GM18499 (cell line): ENCODE data around the gene WEE2.
A peak's percentile ranks its signal among the peaks of the same experiment; 100 is the strongest.

Experiments used
- ATAC-seq: cut with Tn5 transposase; IDR thresholded peaks from one replicate; pipeline ENCODE4 v1.9.1; 2021; ENCODE audit warnings: moderate number of reproducible peaks; ENCODE audit not compliant: insufficient read depth, unreplicated experiment

Gene WEE2

DNA sequence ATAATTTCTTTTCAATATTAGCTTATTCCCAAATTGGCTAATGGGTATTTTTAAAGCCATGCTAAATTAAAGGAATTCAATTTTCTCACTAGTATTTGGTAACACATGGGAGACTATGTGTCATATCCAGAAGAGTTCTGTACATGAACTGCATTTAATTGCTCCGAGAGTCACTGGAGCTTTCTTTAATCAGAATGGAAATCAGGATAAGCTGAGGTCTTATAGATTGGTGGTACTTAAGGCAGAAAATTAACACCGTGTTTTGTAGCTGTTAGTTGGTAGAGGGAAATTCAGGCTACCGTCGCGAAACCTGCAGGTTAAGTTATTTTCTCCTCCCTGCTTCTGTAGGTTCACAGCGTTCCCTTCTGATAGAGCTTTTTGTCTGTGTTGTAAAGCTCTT lies at the start of gene WEE2:
TSS of gene WEE2 (plus strand) at position 3 of the 400 bp plus-strand sequence. CDS start 406 bp downstream, outside the sequence.
- ATAC-seq: no peak

DNA sequence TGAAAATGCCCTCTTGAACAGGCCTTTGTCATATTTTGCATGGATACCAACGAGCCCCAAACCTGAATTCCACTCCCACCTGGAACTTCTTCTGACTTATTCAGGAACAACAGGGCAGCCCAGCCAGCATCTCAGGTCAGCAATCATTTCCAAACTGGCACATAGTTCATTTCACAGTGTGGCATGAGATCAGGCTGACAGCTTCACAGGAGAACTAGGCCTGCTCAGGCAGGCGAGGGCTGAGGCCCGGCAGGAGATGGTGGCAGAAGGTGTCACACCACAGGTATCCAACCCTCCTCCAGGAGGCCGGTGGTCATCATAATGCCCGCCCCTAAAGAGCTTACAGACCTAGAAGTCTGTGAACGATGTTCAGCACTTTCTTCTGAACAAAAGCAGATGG lies 48.7 kb upstream of the WEE2 start:
- no peak for ATAC-seq

DNA sequence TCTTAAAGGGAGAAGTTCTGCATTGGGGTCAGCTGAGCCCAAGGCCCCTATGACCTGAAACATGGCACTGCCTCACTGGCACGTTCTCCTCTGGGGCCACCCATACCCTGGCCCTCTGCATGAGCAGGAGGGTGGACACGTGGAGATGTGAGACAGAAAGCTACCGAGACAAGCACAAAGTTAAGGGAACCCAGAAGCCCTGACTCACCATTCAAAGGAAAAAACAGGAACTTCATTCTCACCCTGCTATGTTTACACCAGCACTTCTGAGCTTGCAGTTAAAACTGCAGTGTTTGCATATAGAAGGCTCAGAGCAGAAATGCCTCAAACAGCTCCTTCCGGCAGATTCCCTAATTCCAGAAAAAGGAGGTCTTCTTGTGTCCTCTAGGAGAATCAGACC lies 47.9 kb upstream of the WEE2 start:
- no peak for ATAC-seq

DNA sequence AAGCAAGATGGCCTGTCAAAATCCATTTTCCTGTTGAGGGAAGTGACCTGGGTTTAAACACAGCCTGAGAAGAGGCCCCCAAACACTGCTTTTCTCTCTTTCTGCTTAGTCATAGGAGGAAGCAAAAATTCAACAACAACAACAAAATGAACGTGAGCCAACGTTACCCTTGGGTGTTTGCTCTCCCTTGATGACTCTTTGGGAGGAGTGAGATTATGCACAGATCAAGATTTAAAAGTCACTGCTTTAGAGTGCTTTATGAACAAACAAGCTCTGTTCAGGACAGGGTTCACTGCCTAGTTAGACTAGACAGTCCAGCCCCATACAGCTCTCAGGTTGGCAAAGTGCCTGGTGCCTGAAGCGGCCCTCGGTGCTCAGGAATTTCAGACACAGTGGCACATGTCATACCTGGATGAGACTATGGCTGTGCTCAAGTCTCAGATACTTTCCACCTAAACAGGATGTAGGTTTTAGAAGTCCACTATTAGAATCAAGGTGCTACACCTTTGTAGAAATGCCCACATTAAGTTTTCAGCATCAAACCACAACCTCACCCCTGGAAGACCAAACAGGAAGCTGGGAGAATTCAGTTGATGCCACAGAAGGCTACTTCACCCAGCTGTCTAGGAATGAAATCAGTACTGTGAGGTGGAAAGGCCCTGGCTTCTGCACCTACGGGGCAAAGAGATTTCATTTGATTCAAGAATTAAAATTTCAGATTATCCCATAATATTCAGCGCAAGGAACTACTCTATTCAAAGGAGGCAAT lies 44.9 kb upstream of the WEE2 start:
- no peak for ATAC-seq

DNA sequence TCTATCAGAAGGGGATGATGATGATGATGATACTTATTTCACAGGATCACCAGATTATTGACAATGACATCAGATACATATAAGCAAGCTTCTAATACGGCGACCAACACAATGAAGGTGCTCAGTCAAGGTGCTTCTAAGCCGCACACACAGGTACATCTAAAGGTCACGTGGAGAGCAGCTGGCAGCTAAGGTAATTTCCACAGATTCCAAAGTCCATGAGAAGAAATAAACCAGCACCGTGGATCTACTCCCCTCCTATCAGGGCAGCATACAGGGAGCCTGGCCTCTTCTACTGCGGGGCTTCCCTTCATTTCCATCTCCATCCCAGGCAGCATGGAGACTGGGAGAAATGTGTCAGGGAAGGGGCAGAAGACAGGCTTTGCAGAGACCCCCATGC lies 43.7 kb upstream of the WEE2 start:
- ATAC-seq: no peak

DNA sequence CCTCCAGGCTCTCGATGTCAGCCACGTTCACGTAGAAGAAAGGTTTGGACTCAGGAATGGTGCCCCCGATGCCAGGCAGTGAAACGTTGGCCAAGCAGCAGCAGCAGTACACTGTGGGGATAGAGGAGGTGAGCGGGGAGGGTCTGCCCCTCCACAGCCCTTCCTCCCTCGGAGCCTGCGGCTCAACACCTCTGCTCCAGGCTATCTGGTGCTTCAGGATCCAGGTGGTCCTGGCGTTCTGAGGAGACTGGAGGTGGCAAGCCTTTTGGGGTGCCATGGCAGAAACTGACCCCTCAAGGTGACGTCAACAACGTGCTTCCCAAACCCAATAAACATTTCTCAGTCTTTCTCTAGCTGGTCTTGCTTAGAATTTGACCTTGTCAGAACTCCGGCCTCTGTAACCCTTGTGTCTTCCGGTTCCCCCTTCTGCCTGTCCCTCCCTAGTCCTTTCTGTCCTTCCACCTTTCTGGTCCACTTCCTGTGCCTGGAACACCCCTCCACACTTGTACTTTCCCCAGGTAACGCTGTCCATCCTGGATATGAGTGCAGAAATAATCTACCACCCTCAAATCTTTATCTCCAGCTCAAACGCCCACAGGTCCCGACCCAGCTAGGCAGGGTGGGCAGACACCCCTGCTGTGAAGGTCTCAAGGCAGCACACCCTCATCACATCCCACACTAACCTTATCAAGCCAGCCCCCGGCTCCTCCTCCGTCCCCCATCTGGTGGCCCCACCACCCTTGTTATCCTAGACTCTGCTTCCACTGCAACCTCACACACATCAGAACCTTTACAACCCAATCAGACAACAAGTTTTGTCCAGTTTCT lies 42.7 kb upstream of the WEE2 start:
- no peak for ATAC-seq

DNA sequence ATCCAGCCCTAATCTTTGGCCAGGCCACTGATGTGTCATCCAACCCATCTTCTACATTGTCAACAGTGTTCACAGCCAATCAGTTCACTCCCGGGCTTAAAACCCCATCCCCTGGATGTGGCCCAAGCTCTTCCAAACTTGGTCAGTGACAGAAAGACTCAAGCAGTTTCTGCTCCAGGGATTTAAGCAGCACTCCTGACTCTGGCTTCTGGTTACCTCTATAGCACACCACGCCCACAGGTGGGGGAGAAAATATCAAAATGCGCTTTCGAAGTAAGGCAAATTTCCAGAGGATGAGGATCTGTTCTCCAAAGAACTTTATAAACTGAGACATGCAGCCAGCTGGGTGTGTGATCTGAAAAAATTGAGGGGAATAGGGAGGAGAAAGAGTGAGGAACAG lies 42.1 kb upstream of the WEE2 start:
- ATAC-seq: no peak

DNA sequence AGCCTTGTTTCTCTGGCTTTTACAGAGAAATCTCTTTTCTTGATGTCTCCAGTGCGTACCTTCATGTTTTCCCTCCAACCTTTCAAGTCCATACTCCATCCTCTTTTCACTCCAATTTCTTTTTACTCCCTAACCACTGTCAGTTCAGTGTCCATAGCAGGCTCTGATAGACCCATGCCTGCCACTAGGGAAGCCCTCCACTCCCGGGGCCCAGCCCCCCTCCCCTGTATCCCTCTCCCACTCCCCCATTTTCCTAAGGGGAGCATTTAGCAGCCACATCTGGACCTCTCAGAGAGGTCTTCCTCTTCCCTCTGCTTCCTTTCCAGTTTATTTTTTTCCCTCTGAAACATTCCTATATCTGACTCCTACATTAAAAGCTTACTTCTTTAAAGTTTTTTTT lies 39.3 kb upstream of the WEE2 start:
- ATAC-seq: no peak

DNA sequence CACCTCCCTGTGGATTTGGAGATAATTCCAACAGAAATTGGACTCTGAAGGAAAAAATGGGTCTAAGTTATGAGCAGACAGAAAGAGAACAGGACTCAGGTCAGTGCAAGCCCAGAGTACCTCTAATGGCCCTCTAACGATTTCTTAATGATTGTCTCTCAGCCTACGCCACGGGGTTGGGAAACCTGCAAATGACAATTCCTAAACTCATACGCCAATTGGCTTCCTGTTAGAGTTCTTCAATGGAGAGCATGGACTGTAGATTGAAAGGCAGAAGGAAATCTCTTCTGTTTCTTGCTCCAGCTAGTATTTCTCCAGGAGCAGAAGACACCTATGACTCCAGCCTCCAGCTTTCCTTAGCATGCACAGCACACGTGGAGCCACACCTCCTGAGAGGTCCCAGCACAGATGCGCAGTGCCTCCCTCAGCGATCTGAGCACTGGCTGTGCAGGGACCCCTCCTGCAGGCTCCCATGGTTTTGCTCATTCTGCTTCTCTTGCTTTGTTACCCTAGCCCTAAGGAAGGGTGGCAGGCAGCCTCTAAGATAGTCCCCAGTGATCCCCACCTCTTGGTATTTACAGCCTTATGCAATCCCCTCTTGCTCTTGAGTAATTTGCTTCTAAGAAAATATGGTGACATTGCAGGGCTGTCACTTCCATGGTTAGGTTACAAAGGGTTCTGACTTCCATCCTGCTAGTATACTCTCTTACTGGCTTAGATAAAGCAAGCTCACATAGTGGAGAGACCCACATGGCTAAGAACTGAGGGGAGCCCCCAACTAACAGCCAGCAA lies 36.3 kb upstream of the WEE2 start:
- no peak for ATAC-seq

DNA sequence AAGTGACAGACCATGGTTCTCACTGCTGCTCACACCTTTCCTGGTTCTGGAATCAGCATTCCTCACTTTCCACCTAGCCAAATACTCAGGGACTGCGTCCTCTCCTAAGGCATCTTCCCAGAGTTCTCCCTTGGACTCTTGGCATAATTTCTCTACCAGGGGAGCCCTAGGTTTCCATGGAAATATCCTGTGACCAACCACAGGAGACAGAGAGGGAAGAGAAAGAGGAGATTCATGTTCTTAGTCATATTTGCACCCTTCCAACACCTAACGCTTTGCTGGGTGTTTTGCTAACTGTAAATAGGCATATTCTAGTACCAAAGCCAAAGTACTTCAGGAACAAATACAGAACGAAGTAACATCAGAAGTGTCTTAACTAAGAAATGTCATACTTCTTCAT lies 34.8 kb upstream of the WEE2 start:
- no peak for ATAC-seq

DNA sequence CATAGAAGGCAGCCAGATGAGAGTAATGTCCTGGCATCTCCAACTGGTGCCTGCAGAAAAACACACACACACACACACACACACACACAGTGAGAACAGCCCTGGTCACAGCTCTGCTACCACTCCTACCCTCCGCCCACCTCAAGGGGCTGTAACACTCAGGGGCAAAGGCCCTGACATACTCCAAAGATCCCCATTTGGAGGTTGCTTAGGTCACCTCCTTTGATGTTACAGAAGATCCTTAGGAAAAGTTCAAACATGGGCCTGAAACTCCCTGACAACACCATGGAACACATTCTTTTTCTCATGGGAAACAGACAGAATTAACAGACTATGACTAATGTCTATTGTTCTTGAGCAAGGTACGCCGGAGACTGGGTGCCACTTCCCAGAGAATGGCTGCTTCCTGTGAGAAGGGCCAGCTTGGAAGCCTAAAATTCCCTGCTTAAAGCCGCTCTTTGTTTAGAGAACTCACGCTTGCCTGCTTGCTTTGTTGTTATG lies 33.9 kb upstream of the WEE2 start:
- ATAC-seq: no peak

DNA sequence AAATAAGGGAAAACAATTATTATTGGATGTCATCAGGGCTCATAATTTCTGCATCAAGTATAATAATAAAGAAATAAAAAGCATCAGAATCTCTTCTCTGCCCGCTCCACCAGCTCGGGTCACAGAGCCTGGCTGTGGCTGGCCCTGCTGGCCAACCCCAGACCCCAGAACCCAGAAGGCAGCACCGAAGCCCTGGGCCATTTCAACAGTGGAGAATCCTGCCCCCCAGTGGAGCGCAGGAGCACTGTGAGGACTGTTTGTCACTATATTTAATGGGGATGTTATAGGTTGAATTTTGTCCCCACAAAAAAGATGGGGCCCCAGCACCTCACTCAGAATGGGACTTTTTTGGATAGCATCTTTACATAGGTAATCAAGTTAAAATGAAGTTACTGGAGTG lies 33.5 kb upstream of the WEE2 start:
- ATAC-seq: no peak

DNA sequence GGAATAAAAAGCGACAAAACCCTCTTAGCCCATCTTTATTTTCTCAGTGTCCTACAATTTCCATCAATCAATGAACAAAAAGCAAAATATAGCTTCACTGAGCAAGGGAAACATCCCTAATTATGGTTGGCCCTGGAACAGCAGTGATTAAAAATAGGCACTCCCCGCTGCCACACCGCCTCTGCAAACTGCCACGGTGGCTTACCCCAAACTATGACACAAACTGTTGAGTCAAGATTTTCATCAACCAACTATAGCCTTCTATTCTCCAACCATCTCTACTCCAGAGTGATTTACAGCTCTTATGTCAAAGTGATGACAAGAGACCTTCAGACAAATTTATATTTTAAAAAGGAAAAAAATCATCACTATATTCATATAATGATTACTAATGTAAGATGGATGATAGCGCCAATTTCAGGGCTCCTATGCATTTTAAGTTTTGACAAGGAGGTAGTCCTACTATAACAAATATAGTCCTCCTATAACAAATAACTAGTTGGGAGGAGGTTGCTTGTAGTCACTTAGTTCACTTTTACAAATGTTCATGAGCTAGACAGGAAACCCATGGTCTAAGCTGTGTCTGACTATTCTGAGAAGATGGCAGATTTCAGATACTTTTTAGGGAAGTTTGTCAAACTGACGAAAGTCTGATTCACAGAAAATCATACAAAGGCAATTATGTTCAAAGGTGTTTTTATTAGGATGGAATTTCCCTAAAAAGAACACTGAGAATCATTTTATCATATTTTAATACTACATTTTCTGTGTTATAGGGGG lies 32.5 kb upstream of the WEE2 start:
- no peak for ATAC-seq

DNA sequence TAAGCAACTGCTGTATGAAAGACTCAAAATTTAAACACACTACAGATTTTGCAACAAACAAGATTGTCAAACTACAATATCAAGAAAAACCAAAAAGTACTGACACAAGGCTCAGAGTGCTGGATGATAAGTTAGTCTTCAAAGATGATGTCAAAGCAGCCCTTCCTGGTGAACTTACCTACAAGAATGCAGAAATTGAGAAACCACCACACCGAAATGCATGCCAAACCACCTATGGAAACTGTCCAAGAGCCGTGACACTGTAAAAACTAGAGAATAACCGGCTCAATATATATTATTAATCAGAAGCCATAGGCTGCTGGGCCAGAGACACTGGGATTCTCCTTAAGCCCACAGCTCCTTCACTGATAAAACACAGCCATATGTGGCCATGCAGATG lies 31.5 kb upstream of the WEE2 start:
- ATAC-seq: no peak

DNA sequence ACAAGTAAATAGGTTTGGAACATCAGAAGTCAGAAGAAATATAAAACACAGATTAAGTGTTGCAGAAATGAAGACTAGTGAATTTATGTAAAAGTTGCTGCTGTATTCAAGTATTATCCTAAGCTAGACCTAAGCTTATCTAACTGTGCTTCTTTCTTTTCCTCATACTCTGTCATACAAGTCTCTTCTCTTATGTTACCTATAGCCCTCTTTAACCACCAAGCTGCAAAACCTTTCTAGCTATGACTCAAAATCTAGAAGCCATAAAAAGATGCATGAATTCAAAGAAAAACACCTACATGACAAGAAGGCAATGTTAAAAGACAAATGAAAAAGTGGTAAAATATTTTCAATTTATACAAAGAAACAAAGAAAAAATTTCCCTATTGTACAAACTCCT lies 29.1 kb upstream of the WEE2 start:
- ATAC-seq: peak; percentile 56

DNA sequence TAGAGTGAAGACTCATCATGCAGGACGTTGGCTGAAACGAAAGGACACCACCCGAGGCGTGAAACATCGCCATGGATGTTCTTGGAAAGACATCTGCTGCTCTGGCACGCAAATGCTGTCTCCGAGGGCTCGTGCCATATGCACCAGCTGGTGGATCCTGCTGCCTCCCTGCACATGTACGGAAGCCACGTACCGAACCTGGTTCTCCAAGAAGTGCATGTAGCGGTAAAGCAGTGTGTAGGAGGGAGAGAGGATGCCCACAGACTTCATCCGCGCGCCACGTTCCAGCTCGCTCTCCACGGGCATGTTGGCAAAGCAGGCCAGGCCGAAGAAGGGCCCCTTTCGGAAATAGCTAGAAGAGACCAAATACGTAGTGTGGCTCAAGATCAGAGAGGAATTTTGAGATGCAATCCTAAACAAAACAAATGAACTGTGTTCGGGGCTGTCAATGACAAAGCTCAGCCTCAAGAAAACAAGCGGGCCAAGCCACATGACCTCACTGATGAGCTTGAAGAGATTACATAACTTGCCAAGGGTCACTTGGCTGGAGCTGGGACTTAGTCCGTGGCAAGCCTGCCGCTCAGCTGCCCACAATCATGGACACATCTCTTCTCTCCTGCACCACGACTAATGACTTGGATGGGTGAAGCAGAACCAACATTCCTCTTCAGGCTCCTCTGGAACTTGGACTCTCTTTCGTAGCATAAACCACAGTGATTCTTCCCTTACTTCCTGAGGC lies 22.7 kb upstream of the WEE2 start:
- no peak for ATAC-seq

DNA sequence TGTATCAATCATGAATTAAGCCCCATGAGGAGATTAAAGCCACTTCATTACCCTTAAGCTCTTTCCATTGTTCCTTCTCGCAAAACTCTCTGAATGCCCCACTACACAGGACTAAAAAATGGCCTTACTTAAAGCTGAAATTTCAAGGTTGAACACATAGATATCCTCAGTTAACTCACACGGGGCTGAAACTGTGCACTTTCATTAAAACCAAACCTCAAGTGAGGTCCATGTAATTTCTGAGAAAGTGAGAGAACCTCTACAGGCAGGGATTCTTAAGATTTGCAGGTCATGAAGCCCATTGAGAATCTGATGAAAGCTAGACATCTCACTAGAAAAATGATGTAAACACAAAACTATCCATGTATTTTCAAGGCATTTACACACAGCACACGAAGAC lies 22.1 kb upstream of the WEE2 start:
- ATAC-seq: no peak

DNA sequence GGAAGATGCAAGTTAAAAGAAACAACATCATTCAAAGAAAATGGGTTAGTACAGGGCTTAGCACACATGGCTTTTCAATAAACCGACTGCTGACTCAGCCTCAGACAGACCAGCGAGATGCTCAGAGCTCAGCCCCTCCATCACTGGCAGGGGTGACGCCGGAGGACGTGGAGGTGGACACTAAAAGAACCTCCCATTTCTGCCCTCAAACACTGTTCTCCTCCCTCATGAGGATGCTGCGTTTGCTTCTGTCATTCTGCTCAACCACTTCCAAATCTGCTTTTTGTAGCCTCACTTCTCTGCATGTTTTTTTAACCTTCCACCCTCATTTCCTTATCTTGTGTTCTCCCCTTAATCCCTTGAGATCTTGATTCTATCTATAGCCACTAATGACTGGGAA lies 21.5 kb upstream of the WEE2 start:
- no peak for ATAC-seq

DNA sequence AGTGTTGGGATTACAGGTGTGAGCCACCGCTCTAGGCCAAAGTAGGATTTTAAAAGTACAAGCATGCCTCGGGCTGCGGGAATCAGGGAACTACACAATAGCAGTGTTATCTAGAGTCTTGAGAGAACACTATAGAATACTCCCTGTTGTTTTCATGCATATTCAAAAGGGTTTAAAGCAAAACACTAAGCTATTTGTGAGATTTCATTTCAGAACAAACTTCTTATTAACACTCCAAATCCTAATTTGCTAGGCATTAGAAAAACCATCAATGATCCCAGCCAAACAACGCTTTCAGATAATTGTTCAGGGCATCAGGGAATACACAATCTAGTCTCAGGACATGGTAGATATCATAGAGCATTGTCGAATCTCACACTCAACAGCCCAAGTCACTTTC lies 20.1 kb upstream of the WEE2 start:
- no peak for ATAC-seq
